Tibial nerve (tissue), 4 donors: ENCODE measurements around the gene HSF5. TPM values are rescaled to one million over a fixed set of nuclear protein-coding genes. Genes with fewer than 3 reads are reported as not detected.
"Not testable (repeated sequence)": the region's sequence is repeated elsewhere in the genome, so short reads cannot be mapped to it uniquely, and the experiment has no call there.

Experiments used
- DNase-seq, 2 donors: peaks; one replicate each; pipeline ENCODE4 v3.0.0-alpha.2; 2019; ENCODE audit warnings: low spot score in 2 of 2
- H3K27ac ChIP-seq, 4 donors: fragments of 200-600 bp; sonication (generic) in 3 of 4; one replicate each; pipeline ENCODE4 v1.5.1; 2017 to 2019; ENCODE audit warnings: mild to moderate bottlenecking in 1 of 4
- H3K27me3 ChIP-seq, 2 donors: fragments of 200-600 bp; sonication (generic) in 1 of 2; one replicate each; pipeline versions ENCODE4 v1.5.1 to v1.6.0; 2017 to 2019
- H3K36me3 ChIP-seq, 3 donors: fragments of 200-600 bp; sonication (generic); one replicate each; pipeline ENCODE4 v1.5.1; 2018 to 2019
- H3K4me1 ChIP-seq, 4 donors: fragments of 200-600 bp; sonication (generic) in 3 of 4; one replicate each; pipeline ENCODE4 v1.5.1; 2017 to 2019
- H3K4me3 ChIP-seq, 4 donors: fragments of 200-600 bp; sonication (generic) in 3 of 4; one replicate each; pipeline ENCODE4 v1.5.1; 2017 to 2019; ENCODE audit warnings: mild to moderate bottlenecking in 1 of 4, moderate library complexity in 1 of 4
- H3K9me3 ChIP-seq, 4 donors: fragments of 200-600 bp; sonication (generic) in 3 of 4; one replicate each; pipeline ENCODE4 v1.5.1; 2017 to 2019
- CTCF ChIP-seq, 5 experiments: fragments of 200-600 bp in 3 of 5; fragments of 450-650 bp in 2 of 5; sonication (generic) in 3 of 5; IDR thresholded peaks; one replicate each; pipeline ENCODE4 v1.5.1; 2016 to 2019; ENCODE audit warnings: antibody characterized with exemption in 5 of 5, mild to moderate bottlenecking in 3 of 5, moderate library complexity in 2 of 5
- EP300 ChIP-seq, 2 donors: sonication (generic); formaldehyde crosslinking; IDR thresholded peaks; one replicate each; pipeline ENCODE4 v1.6.1; 2017; ENCODE audit warnings: antibody characterized with exemption in 2 of 2, mild to moderate bottlenecking in 1 of 2
- POLR2A ChIP-seq, 2 donors: fragments of 450-650 bp; IDR thresholded peaks; one replicate each; pipeline ENCODE4 v1.6.1; 2017; ENCODE audit warnings: antibody characterized with exemption in 2 of 2, mild to moderate bottlenecking in 2 of 2, moderate library complexity in 2 of 2
- WGBS, 2 donors: methylation state at CpG; one replicate each; pipeline ENCODE4 v1.1.5; 2018; 5-methylcytosine and 5-hydroxymethylcytosine counted together
- total RNA-seq, 4 donors: library from RNA; depleted of rRNA; stranded (reverse); fragments of >200 nt; gene quantifications; one replicate each; pipeline ENCODE4 v1.1.0, GENCODE V29; 2016

Gene HSF5
- total RNA-seq, 4 donors from 2014 or later: 0.30 TPM; not detected in 3

- Histone ChIP-seq H3K36me3 (no peaks in the 10 kb centered on the region), H3K4me1 (peaks cover 0 to 4% (median 0%) of the 10 kb centered on the region in 4 donors), H3K9me3 (no peaks in the 10 kb centered on the region), H3K4me3 (no peak overlapping the region), H3K27me3 (no peaks in the 10 kb centered on the region), H3K27ac (no peak overlapping the region)
- DNase-seq: no peak
- TF ChIP-seq POLR2A (IDR thresholded peaks at IDR 0.05): no peak
- no peak for TF ChIP-seq EP300 (IDR thresholded peaks at IDR 0.05)
- TF ChIP-seq CTCF (IDR thresholded peaks at IDR 0.05): no peak
Observed at GRCh38 chr17:58402047-58402446, 86.2 kb downstream of the HSF5 start.

- H3K27me3 ChIP-seq: no peaks in the 10 kb centered on the region
- H3K27ac ChIP-seq: no peak overlapping the region
- H3K4me1 ChIP-seq: peaks cover 0 to 4% (median 0%) of the 10 kb centered on the region in 4 donors
- no peak overlapping the region for H3K4me3 ChIP-seq
- DNase-seq: no peak
- WGBS, 2 donors: 69 to 75% methylated on average over 2 of the region's 2 CpGs
- TF ChIP-seq CTCF (IDR thresholded peaks at IDR 0.05) (no peak), EP300 (IDR thresholded peaks at IDR 0.05) (no peak), POLR2A (IDR thresholded peaks at IDR 0.05) (no peak)
- no peaks in the 10 kb centered on the region for H3K36me3 ChIP-seq
- H3K9me3 ChIP-seq: no peaks in the 10 kb centered on the region
Observed at GRCh38 chr17:58401287-58401686, 86.9 kb downstream of the HSF5 start.

GRCh38 chr17:58400826-58401225 lies 87.4 kb downstream of the HSF5 start:
- Histone ChIP-seq H3K27ac (no peak overlapping the region), H3K4me3 (no peak overlapping the region), H3K27me3 (no peaks in the 10 kb centered on the region), H3K36me3 (no peaks in the 10 kb centered on the region), H3K9me3 (no peaks in the 10 kb centered on the region), H3K4me1 (peaks cover 0 to 4% (median 0%) of the 10 kb centered on the region in 4 donors)
- TF ChIP-seq EP300 (IDR thresholded peaks at IDR 0.05) (no peak), CTCF (IDR thresholded peaks at IDR 0.05) (no peak), POLR2A (IDR thresholded peaks at IDR 0.05) (no peak)
- no peak for DNase-seq

- no peak for DNase-seq
- TF ChIP-seq EP300 (IDR thresholded peaks at IDR 0.05): no peak
- no peak for TF ChIP-seq CTCF (IDR thresholded peaks at IDR 0.05)
- no peak for TF ChIP-seq POLR2A (IDR thresholded peaks at IDR 0.05)
- Histone ChIP-seq H3K9me3 (no peaks in the 10 kb centered on the region), H3K4me1 (peaks cover 0 to 4% (median 0%) of the 10 kb centered on the region in 4 donors), H3K27ac (no peak overlapping the region), H3K27me3 (no peaks in the 10 kb centered on the region), H3K4me3 (no peak overlapping the region), H3K36me3 (no peaks in the 10 kb centered on the region)
- 89 to 90% methylated on average over 3 of the region's 3 CpGs for WGBS, 2 donors
Observed at GRCh38 chr17:58399974-58400373, 88.2 kb downstream of the HSF5 start.

GRCh38 chr17:58398574-58399266 lies 89.5 kb downstream of the HSF5 start:
- WGBS, 2 donors: 37 to 47% methylated on average over 3 of the region's 3 CpGs
- Histone ChIP-seq H3K4me1 (peaks cover 0 to 4% (median 0%) of the 10 kb centered on the region in 4 donors), H3K4me3 (no peak overlapping the region), H3K36me3 (no peaks in the 10 kb centered on the region), H3K27ac (no peak overlapping the region), H3K9me3 (no peaks in the 10 kb centered on the region), H3K27me3 (no peaks in the 10 kb centered on the region)
- TF ChIP-seq EP300 (IDR thresholded peaks at IDR 0.05) (no peak), CTCF (IDR thresholded peaks at IDR 0.05) (no peak), POLR2A (IDR thresholded peaks at IDR 0.05) (no peak)
- DNase-seq: no peak

- not testable (repeated sequence) for H3K36me3 ChIP-seq, H3K27ac ChIP-seq, H3K27me3 ChIP-seq, H3K4me1 ChIP-seq, H3K4me3 ChIP-seq, H3K9me3 ChIP-seq, DNase-seq
- WGBS, 2 donors: 84 to 88% methylated on average over 5 of the region's 5 CpGs
Observed at GRCh38 chr17:58397421-58397820, 90.8 kb downstream of the HSF5 start.
